Activated CD4-positive, alpha-beta T cell treated with anti-CD3 and anti-CD28 coated beads for 36 hours (primary cell): ENCODE results near the gene KRTAP3-2. TPM values are rescaled to one million over a fixed set of nuclear protein-coding genes. Genes with fewer than 3 reads are reported as not detected.

Experiments
- ATAC-seq: fragments of 200-7000 bp; cut with Tn5 transposase; one replicate; pipeline ENCODE4 v1.10.0; 2021; ENCODE audit warnings: mild to moderate bottlenecking, moderate library complexity
- CTCF ChIA-PET: fragments of 350-600 bp; sonication (Branson Sonifier 250); formaldehyde crosslinking; loops from one replicate; lab custom pipeline; 2021; ENCODE audit warnings: antibody characterized with exemption; lab: Charles Lee
- POLR2A ChIA-PET: fragments of 350-600 bp; sonication (Branson Sonifier 250); formaldehyde crosslinking; loops from one replicate; lab custom pipeline; 2021; ENCODE audit warnings: antibody characterized with exemption, inconsistent platforms; lab: Charles Lee
- DNase-seq: peaks from one replicate; pipeline ENCODE4 v3.0.0-alpha.2; 2020
- H3K27ac Mint-ChIP-seq: one replicate; pipeline ENCODE4 v1.8.0; 2021; ENCODE audit warnings: mixed read lengths
- H3K27me3 Mint-ChIP-seq: one replicate; pipeline ENCODE4 v1.8.0; 2021; ENCODE audit warnings: mixed read lengths
- H3K36me3 Mint-ChIP-seq: one replicate; pipeline ENCODE4 v1.8.0; 2021; ENCODE audit warnings: low read depth, mixed read lengths
- H3K4me1 Mint-ChIP-seq: one replicate; pipeline ENCODE4 v1.8.0; 2021; ENCODE audit warnings: mixed read lengths
- H3K4me3 Mint-ChIP-seq: one replicate; pipeline ENCODE4 v1.8.0; 2021; ENCODE audit warnings: mild to moderate bottlenecking, moderate library complexity, mixed read lengths
- H3K9me3 Mint-ChIP-seq: one replicate; pipeline ENCODE4 v1.8.0; 2021; ENCODE audit warnings: low read depth, mixed read lengths
- intact Hi-C, 2 experiments: fragments of 100-400 bp; cut with DNase I in 1 of 2; cut with micrococcal nuclease in 1 of 2; formaldehyde crosslinking; loops; one replicate each; pipeline versions ENCODE4 v1.14.2 to v1.15.1; 2022 to 2024; cut with DNase I, micrococcal nuclease
- total RNA-seq, 2 experiments: library from RNA; stranded (reverse); gene quantifications; one replicate each; pipeline ENCODE4 v1.2.3, GENCODE V29; 2021

The KRTAP3-2 gene
- total RNA-seq, 2 experiments from 2014 or later: not detected

DNA sequence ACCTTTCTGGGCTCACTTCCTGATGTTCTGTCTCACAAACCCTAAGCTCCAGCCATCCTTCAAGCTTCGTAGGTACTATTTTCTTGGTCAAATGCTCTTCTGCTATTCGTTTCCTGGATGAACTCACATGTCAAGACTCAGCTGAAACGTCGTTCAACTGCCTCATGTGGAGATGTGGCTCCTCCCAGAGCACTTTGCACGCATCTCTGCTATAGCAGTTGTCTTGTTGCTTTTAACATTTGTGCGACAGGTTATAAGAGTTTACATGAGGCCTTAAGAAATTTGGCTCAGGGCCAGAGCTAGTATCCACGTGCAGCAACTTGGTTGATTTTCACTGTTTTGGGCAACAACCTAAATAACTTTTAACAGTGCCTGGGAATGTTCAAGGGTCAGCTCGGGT lies 12.8 kb downstream of the KRTAP3-2 start:
- CTCF ChIA-PET: no interaction called here
- H3K4me3 Mint-ChIP-seq: no peak overlapping the region
- no peak overlapping the region for H3K27ac Mint-ChIP-seq
- DNase-seq (no peak), ATAC-seq (no peak)
- POLR2A ChIA-PET: no interaction called here
- H3K9me3 Mint-ChIP-seq: no peaks in the 10 kb centered on the region
- peaks cover 12% of the 10 kb centered on the region for H3K27me3 Mint-ChIP-seq
- intact Hi-C loops: no loop called here
- no peaks in the 10 kb centered on the region for H3K36me3 Mint-ChIP-seq
- no peaks in the 10 kb centered on the region for H3K4me1 Mint-ChIP-seq

GRCh38 chr17:40984226-40984625 lies 15.5 kb downstream of the KRTAP3-2 start, which contains the start of gene KRT40:
TSS of gene KRT40 (minus strand) at chr17:40984326. CDS start at chr17:40984273, 53 bp downstream.
- H3K9me3 Mint-ChIP-seq: no peaks in the 10 kb centered on the region
- DNase-seq (no peak), ATAC-seq (no peak)
- no peak within 1 kb of the TSS for H3K4me3 Mint-ChIP-seq
- H3K4me1 Mint-ChIP-seq: no peaks in the 10 kb centered on the region
- H3K36me3 Mint-ChIP-seq: no peaks in the 10 kb centered on the region
- ChIA-PET CTCF (interaction anchor here (0.6 kb wide), 1 partner anchor 564 kb away, joined by 3 read pairs; no protein-coding TSS in a partner anchor), POLR2A (no interaction called here)
- peaks cover 9% of the 10 kb centered on the region for H3K27me3 Mint-ChIP-seq
- H3K27ac Mint-ChIP-seq: no peak within 1 kb of the TSS
- intact Hi-C loops: no loop called here

DNA sequence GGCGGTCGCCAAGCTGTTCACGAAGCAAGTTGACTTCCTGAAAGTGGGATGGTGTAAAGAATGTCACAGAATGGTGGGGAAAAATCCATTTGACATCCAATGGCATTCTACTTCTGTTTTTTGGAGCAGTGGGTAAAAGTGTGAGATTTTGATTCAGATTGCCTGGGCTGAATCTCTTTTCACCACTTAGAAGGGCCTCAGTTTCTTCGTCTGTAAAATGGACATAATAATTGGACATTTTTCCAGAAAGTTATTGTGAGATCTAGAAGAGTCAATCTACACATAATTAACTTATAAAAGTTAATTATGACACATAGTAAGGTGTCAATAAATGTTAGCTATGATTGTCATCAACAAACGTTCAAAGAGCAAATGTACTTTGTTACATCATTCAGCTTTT lies 18.6 kb downstream of the KRTAP3-2 start:
- Mint-ChIP-seq H3K27me3 (peaks cover 11% of the 10 kb centered on the region), H3K27ac (no peak overlapping the region), H3K4me3 (no peak overlapping the region), H3K4me1 (no peaks in the 10 kb centered on the region), H3K9me3 (no peaks in the 10 kb centered on the region), H3K36me3 (no peaks in the 10 kb centered on the region)
- DNase-seq: no peak
- ChIA-PET CTCF (interaction anchor here (0.7 to 1.0 kb wide), 3 partner anchors 10 to 452 kb away, joined by 3 read pairs; no protein-coding TSS in a partner anchor), POLR2A (no interaction called here)
- intact Hi-C loops: no loop called here
- ATAC-seq: no peak

DNA sequence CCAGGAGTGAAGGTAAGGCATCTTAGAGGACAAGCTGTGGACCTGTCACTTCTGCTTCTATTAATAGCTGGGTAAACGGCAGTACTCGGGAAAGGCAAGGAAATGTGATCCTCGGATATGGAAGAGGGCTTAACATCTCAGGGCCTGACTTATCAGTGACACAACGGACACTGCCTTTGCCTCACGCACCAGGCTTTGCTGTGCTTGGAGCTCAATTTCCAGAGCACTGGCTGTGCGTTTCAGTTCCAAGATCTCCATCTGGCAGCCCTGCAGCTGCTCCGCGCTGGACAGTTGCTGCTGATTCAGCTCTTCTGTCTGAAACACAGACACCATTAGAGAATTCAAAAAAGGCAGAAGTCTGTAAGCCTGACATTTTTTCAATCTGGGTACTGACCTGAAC lies 19.1 kb downstream of the KRTAP3-2 start:
- POLR2A ChIA-PET: no interaction called here
- Mint-ChIP-seq H3K36me3 (no peaks in the 10 kb centered on the region), H3K27me3 (peaks cover 11% of the 10 kb centered on the region), H3K4me1 (no peaks in the 10 kb centered on the region), H3K9me3 (no peaks in the 10 kb centered on the region), H3K4me3 (no peak overlapping the region), H3K27ac (no peak overlapping the region)
- intact Hi-C loops: no loop called here
- DNase-seq (no peak), ATAC-seq (no peak)
- CTCF ChIA-PET: interaction anchor here (0.6 to 1.0 kb wide), 2 partner anchors 16 to 175 kb away, joined by 3 read pairs; no protein-coding TSS in a partner anchor

GRCh38 chr17:40980117-40980516 lies 19.6 kb downstream of the KRTAP3-2 start:
- DNase-seq: no peak
- CTCF ChIA-PET: interaction anchor here (0.6 to 1.0 kb wide), 3 partner anchors 16 to 839 kb away, joined by 3 read pairs; no protein-coding TSS in a partner anchor
- Mint-ChIP-seq H3K36me3 (no peaks in the 10 kb centered on the region), H3K4me1 (no peaks in the 10 kb centered on the region), H3K27ac (no peak overlapping the region), H3K9me3 (no peaks in the 10 kb centered on the region), H3K4me3 (no peak overlapping the region), H3K27me3 (peaks cover 16% of the 10 kb centered on the region)
- no peak for ATAC-seq
- intact Hi-C loops: no loop called here
- POLR2A ChIA-PET: no interaction called here

GRCh38 chr17:40978575-40979151 lies 21.0 kb downstream of the KRTAP3-2 start:
- no peaks in the 10 kb centered on the region for H3K9me3 Mint-ChIP-seq
- POLR2A ChIA-PET: no interaction called here
- H3K4me1 Mint-ChIP-seq: no peaks in the 10 kb centered on the region
- intact Hi-C loops: no loop called here
- peaks cover 14% of the 10 kb centered on the region for H3K27me3 Mint-ChIP-seq
- no peak overlapping the region for H3K4me3 Mint-ChIP-seq
- DNase-seq: no peak
- CTCF ChIA-PET: no interaction called here
- H3K27ac Mint-ChIP-seq: no peak overlapping the region
- H3K36me3 Mint-ChIP-seq: no peaks in the 10 kb centered on the region
- no peak for ATAC-seq

GRCh38 chr17:40975516-40975915 lies 24.2 kb downstream of the KRTAP3-2 start:
- no peak for DNase-seq
- Mint-ChIP-seq H3K27me3 (peaks cover 11% of the 10 kb centered on the region), H3K4me1 (no peaks in the 10 kb centered on the region), H3K27ac (no peak overlapping the region), H3K9me3 (no peaks in the 10 kb centered on the region), H3K36me3 (no peaks in the 10 kb centered on the region), H3K4me3 (no peak overlapping the region)
- ChIA-PET CTCF (no interaction called here), POLR2A (no interaction called here)
- intact Hi-C loops: no loop called here
- no peak for ATAC-seq

DNA sequence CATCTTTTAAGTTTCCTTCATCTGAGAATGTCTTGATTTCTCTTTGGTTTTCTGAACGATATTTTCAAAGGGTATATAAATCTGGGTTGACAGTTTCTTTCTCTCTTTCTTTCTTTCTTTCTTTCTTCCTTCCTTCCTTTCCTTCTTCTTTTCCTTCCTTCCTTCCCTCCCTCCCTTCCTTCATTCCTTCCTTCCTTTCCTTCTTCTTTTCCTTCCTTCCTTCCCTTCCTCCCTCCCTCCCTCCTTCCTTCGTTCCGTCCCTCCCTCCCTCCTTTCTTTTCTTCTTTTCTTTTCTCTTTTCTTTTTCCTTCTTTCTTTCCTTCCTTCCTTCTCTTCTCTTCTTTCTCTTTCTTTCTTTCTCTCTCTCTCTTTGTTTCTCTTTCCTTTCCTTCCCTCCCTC lies 25.3 kb downstream of the KRTAP3-2 start:
- intact Hi-C loops: no loop called here
- no peaks in the 10 kb centered on the region for H3K36me3 Mint-ChIP-seq

DNA sequence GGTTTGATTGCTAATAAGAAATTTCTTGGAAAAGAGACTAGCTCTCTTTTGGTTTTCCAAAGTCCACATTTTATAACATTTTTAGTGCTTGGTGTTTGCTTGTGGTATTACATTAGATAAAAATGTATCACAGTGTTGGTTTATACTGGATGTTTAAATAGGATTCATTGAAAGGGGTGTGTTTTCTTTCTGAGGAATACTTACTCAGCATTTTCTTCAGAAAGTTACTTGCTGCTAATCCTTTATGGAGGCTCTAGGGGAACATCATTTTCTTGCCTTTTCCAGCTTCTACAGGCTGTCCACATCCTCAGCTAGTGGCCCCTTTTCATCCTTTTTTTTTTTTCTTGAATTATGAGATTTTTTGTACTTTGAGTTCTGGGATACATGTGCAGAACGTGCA lies 32.1 kb downstream of the KRTAP3-2 start:
- ATAC-seq (no peak), DNase-seq (no peak)
- H3K4me1 Mint-ChIP-seq: peaks cover 4% of the 10 kb centered on the region
- ChIA-PET CTCF (no interaction called here), POLR2A (no interaction called here)
- H3K27me3 Mint-ChIP-seq: peaks cover 7% of the 10 kb centered on the region
- no peak overlapping the region for H3K4me3 Mint-ChIP-seq
- no peaks in the 10 kb centered on the region for H3K9me3 Mint-ChIP-seq
- intact Hi-C loops: no loop called here
- H3K36me3 Mint-ChIP-seq: no peaks in the 10 kb centered on the region
- no peak overlapping the region for H3K27ac Mint-ChIP-seq

More for the DNA sequence above, 25.3 kb downstream of the KRTAP3-2 start:
- ChIA-PET CTCF (no interaction called here), POLR2A (no interaction called here)
- Mint-ChIP-seq H3K4me3 (no peak overlapping the region), H3K9me3 (no peaks in the 10 kb centered on the region), H3K4me1 (no peaks in the 10 kb centered on the region), H3K27me3 (peaks cover 8% of the 10 kb centered on the region), H3K27ac (no peak overlapping the region)
- ATAC-seq: no peak
- no peak for DNase-seq

DNA sequence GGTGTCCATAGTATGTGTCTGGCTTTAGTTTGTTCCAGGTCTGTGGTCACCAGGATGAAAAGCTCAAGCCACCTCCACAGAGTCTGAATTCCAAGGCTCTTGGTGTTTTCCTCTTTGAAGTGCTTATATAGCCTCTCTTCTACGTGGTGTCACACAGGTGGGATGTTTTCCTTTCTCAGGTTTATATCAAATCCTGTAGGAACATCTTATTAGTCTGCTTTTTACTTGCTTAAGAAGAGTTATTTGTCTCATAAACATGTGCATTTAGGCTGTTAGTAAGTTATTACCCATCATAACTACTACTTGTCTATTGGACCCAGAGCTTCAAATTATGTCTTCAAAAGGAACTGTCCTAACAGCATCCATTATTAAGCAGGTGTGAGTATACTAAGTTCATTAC lies 32.9 kb downstream of the KRTAP3-2 start, which contains the start of gene KRT39:
Gene KRT39 (minus strand): TSS at position 101 of the 400 bp plus-strand sequence. CDS start 92 bp downstream, at position 9.
- no peak for DNase-seq
- Mint-ChIP-seq H3K36me3 (no peaks in the 10 kb centered on the region), H3K9me3 (no peaks in the 10 kb centered on the region), H3K4me3 (no peak within 1 kb of the TSS), H3K27ac (no peak within 1 kb of the TSS), H3K27me3 (peaks cover 7% of the 10 kb centered on the region), H3K4me1 (peaks cover 4% of the 10 kb centered on the region)
- ChIA-PET POLR2A (no interaction called here), CTCF (interaction anchor here (0.9 kb wide), 1 partner anchor 30 kb away, joined by 3 read pairs; no protein-coding TSS in a partner anchor)
- ATAC-seq: no peak
- intact Hi-C loops: no loop called here

GRCh38 chr17:40963838-40964237 lies 35.9 kb downstream of the KRTAP3-2 start:
- ATAC-seq (peak; percentile 57), DNase-seq (no peak)
- no peak overlapping the region for H3K4me3 Mint-ChIP-seq
- ChIA-PET POLR2A (no interaction called here), CTCF (interaction anchor here (0.7 to 1.2 kb wide), 5 partner anchors 8 to 718 kb away, joined by 3 to 5 read pairs (median 3); no protein-coding TSS in a partner anchor)
- peaks cover 7% of the 10 kb centered on the region for H3K4me1 Mint-ChIP-seq
- peaks cover 9% of the 10 kb centered on the region for H3K27me3 Mint-ChIP-seq
- H3K9me3 Mint-ChIP-seq: no peaks in the 10 kb centered on the region
- intact Hi-C loops: no loop called here
- no peaks in the 10 kb centered on the region for H3K36me3 Mint-ChIP-seq
- H3K27ac Mint-ChIP-seq: no peak overlapping the region

DNA sequence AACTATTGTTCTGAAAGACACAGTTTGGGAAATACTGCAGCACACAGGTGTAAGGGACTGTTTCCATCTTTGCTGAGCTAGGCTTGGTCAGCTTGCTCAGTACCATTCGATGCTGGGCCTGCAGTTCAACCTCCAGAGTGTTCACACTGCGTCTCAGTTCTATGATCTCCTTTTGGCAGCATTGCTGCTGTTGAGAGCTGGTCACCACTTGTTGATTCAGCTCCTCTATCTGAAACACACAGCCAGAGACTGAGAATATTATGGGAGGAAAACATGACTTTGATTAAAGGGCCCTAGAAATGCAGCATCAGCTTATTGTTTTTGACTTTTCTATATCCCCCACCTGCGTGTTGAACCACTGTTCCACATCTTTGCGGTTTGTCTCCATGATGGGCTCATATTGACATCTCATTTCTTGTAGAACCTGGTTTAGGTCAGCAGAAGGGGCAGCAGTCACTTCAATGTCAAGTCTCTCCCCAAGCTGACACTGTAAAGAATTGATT lies 37.6 kb downstream of the KRTAP3-2 start:
- intact Hi-C loops: no loop called here
- H3K4me1 Mint-ChIP-seq: peaks cover 7% of the 10 kb centered on the region
- H3K27ac Mint-ChIP-seq: no peak overlapping the region
- DNase-seq: no peak
- ChIA-PET CTCF (interaction anchor here (0.7 to 1.5 kb wide), 6 partner anchors 10 to 408 kb away, joined by 3 to 5 read pairs (median 3); partner anchors contain the start of gene KRT33B), POLR2A (interaction anchor here (0.5 kb wide), 1 partner anchor 369 kb away, joined by 3 read pairs; no protein-coding TSS in a partner anchor)
- H3K9me3 Mint-ChIP-seq: no peaks in the 10 kb centered on the region
- peaks cover 5% of the 10 kb centered on the region for H3K27me3 Mint-ChIP-seq
- H3K36me3 Mint-ChIP-seq: no peaks in the 10 kb centered on the region
- no peak overlapping the region for H3K4me3 Mint-ChIP-seq
- no peak for ATAC-seq
